Measurements from ENCODE around the gene CHST11. TPM values are rescaled to one million over a fixed set of nuclear protein-coding genes. Genes with fewer than 3 reads are reported as not detected.

The CHST11 gene
- total and polyA plus RNA-seq, 9 donors, result 4.0 to 39.9 (median 20.1) TPM

- no peaks in the 10 kb centered on the region for H3K27me3 ChIP-seq
- no peak for TF ChIP-seq POLR2A (IDR thresholded peaks at IDR 0.05)
- TF ChIP-seq EP300 (IDR thresholded peaks at IDR 0.05), result no peak
- TF ChIP-seq, protein P1, sequence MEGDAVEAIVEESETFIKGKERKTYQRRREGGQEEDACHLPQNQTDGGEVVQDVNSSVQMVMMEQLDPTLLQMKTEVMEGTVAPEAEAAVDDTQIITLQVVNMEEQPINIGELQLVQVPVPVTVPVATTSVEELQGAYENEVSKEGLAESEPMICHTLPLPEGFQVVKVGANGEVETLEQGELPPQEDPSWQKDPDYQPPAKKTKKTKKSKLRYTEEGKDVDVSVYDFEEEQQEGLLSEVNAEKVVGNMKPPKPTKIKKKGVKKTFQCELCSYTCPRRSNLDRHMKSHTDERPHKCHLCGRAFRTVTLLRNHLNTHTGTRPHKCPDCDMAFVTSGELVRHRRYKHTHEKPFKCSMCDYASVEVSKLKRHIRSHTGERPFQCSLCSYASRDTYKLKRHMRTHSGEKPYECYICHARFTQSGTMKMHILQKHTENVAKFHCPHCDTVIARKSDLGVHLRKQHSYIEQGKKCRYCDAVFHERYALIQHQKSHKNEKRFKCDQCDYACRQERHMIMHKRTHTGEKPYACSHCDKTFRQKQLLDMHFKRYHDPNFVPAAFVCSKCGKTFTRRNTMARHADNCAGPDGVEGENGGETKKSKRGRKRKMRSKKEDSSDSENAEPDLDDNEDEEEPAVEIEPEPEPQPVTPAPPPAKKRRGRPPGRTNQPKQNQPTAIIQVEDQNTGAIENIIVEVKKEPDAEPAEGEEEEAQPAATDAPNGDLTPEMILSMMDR (IDR thresholded peaks at IDR 0.05), result no peak
- WGBS, 3 donors, result 92 to 94% (median 92%) methylated on average over 10 of the region's 10 CpGs
- no peaks in the 10 kb centered on the region for H3K9me3 ChIP-seq
- intact Hi-C loops (cut with DNase I), result no loop called here
- no peak overlapping the region for H3K4me3 ChIP-seq
- no peak overlapping the region for H3K27ac ChIP-seq
- H3K36me3 ChIP-seq, result no peaks in the 10 kb centered on the region
- H3K4me1 ChIP-seq (ENCODE audit: insufficient read depth), result no peaks in the 10 kb centered on the region
- no peak for DNase-seq
Observed at GRCh38 chr12:104656383-104656782, 199.6 kb downstream of the CHST11 start.

- no peak overlapping the region for H3K4me3 ChIP-seq
- H3K9me3 ChIP-seq, result no peaks in the 10 kb centered on the region
- no peaks in the 10 kb centered on the region for H3K4me1 ChIP-seq (ENCODE audit: insufficient read depth)
- WGBS, 3 donors, result 64 to 72% (median 70%) methylated on average over 5 of the region's 5 CpGs
- no peak for DNase-seq
- H3K27me3 ChIP-seq, result no peaks in the 10 kb centered on the region
- intact Hi-C loops (cut with DNase I), result no loop called here
- H3K36me3 ChIP-seq, result no peaks in the 10 kb centered on the region
- TF ChIP-seq POLR2A (IDR thresholded peaks at IDR 0.05) (no peak), EP300 (IDR thresholded peaks at IDR 0.05) (no peak)
- TF ChIP-seq, protein P1 (IDR thresholded peaks at IDR 0.05), result no peak
- no peak overlapping the region for H3K27ac ChIP-seq
Observed at GRCh38 chr12:104656921-104657320, 200.2 kb downstream of the CHST11 start.

- H3K9me3 ChIP-seq, result no peaks in the 10 kb centered on the region
- no peaks in the 10 kb centered on the region for H3K27me3 ChIP-seq
- 89 to 91% (median 89%) methylated on average over 13 of the region's 13 CpGs for WGBS, 3 donors
- H3K27ac ChIP-seq, result no peak overlapping the region
- no peak for DNase-seq
- TF ChIP-seq EP300 (IDR thresholded peaks at IDR 0.05) (no peak), POLR2A (IDR thresholded peaks at IDR 0.05) (no peak)
- TF ChIP-seq, protein P1 (IDR thresholded peaks at IDR 0.05), result no peak
- no peaks in the 10 kb centered on the region for H3K36me3 ChIP-seq
- intact Hi-C loops (cut with DNase I), result no loop called here
- no peaks in the 10 kb centered on the region for H3K4me1 ChIP-seq (ENCODE audit: insufficient read depth)
- H3K4me3 ChIP-seq, result no peak overlapping the region
Observed at GRCh38 chr12:104657726-104658484, 201.2 kb downstream of the CHST11 start.

- TF ChIP-seq, protein P1 (IDR thresholded peaks at IDR 0.05), result no peak
- no peak for TF ChIP-seq EP300 (IDR thresholded peaks at IDR 0.05)
- TF ChIP-seq POLR2A (IDR thresholded peaks at IDR 0.05), result no peak
- Histone ChIP-seq H3K9me3 (no peaks in the 10 kb centered on the region), H3K4me1 (ENCODE audit: insufficient read depth) (no peaks in the 10 kb centered on the region), H3K36me3 (no peaks in the 10 kb centered on the region), H3K4me3 (no peak overlapping the region), H3K27ac (no peak overlapping the region), H3K27me3 (no peaks in the 10 kb centered on the region)
- intact Hi-C loops (cut with DNase I), result no loop called here
- 93 to 98% (median 93%) methylated on average over 5 of the region's 5 CpGs for WGBS, 3 donors
- DNase-seq, result no peak
Observed at GRCh38 chr12:104659058-104659457, 202.3 kb downstream of the CHST11 start.

Measured in ovary (tissue), 9 donors.